HL-60/S4 treated with retinoic acid at 250 ng/mL for 4 days and 3 days (cell line): Measurements from ENCODE around the gene GRB7.
"Not testable (repeated sequence)": the region's sequence is repeated elsewhere in the genome, so short reads cannot be mapped to it uniquely, and the experiment has no call there.

ENCODE experiments used
- in situ Hi-C: fragments of 300-500 bp; cut with MboI; formaldehyde crosslinking; loops from 2 replicates; pipeline ENCODE4 v1.7.0; 2022; ENCODE audit warnings: low sequenced_read_pairs

GRB7 gene

GRCh38 chr17:39730095-39730921 is 7.4 kb upstream of the GRB7 start, which contains the start of gene MIEN1:
Gene MIEN1, minus strand, starts transcription at chr17:39730532. Its CDS starts 37 bp downstream, at chr17:39730495.
- in situ Hi-C loops = no loop called here

DNA sequence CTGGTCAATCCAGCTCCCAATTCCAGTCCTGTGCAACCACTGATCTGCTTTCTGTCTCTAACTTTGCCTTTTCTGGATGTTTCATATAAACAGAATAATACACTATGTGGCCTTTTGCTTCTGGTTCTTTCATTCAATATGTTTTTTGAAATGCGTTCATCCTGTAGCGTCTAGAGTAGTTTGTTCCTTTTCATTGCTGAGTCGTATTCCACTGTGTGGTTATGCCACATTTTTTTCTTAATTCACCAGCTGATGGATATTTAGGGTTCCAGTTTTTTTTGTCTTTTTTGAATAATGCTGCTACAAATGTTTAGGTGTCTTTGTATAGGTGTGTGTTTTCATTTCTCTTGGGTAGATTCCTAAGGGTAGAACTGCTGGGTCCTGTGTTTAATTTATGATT is 5.2 kb upstream of the GRB7 start:
- in situ Hi-C loops = no loop called here

DNA sequence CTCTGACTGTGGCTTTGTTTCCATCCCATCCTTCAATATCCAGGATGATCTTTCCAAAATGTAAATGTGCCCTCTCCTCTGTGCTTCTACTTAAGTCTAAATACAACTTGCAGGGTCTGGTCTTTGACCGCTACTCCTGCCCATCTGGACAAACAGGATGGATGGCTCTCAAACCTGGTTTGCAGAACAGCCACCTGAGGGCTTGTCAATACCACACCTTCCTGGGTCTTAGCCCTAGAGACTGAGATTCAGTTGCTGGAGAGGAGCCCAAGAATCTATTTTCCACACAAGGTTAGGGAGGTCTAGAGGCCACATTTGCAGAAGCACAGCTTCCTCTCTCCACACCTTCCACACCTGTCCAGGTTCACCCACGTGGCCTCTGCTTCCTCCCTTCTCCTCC is 1.9 kb upstream of the GRB7 start:
- in situ Hi-C loops = no loop called here

GRCh38 chr17:39736319-39737165 is 1.2 kb upstream of the GRB7 start:
- in situ Hi-C loops = no loop called here

- in situ Hi-C loops = no loop called here
Observed at GRCh38 chr17:39737206-39737759, 455 bp upstream of the GRB7 start.

DNA sequence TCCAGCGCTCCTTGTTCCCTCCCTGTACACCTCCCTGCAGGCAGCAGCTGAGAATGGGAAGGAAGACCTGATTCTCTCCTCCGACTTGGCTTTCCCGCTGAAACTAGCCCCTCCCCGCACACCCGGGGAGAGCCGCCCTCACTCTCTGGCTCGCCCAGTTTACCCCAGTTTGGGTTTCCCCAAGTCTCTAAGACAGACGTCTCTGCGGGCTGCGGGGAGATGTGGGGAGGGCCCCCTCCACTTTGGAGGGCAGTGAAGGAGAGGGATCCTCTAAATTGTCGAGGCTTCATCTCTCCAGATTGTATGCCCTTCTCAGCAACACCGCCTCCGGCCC is 797 bp downstream of the GRB7 start:
- in situ Hi-C loops = no loop called here

DNA sequence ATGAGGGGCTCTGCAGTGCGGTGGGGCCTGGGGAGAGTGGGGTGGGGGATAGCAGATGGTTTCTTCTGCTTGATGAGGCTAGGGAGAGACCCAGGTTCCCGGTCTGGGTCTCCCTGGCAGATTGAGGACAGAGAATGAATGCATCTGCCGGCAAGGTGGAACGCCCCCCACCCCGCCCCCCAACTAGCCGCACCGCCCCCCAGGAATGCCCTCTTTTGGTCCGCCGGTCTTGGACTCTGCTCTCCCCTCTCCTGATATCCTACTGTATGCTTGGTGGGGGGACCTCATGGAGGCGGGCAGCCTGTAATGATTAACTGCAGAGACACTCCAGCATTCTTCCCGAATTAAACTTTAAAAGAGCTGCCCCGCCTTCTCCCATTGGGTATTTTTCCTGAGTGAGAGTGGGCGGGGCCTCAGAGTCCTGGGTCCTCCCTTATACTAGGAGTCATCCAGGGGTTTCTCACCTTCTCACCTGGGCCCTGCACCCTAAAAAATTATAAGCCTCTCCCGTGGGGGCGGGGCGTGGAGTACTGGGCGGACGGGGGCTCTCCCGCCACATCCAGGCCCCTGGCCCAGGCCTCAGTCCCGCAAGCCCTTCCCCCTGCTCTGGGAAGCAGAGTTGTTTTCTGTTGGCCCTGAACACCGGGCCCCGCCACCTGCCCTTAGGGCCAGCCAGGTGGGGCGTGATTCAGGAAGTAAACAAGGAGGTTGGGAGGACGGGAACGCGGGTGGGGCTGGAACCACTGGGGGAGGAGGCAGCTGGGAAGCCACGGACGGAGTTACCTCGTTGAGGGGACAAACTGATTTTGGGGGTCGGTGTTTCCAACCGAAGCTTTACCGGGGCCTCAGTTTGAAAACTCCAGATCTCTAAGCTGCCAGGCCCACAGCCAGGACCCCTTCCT is 1.5 kb downstream of the GRB7 start:
- in situ Hi-C loops = no loop called here

DNA sequence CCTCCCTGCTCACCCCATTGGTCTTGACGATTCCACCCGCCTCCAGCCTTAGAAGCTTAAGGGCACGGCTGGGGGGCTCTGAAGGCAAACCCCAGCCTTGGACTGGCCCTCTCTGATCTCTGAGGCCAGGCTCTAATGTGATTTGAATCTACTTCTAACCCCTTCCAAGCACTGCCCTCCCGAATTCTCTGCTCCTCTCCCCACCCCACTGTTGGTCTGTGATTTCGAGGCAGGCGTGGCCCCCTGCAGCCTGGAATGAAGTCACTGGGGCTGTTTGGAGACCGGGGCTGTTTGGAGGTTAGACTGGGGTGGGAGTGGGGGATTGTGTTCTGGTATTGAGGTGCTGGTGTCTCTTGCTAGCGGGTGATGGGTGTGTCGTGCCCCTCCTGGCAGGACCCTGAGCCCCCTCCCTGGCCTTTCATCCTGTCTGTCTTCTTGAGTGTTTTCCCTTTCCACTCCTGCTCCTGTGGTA is 2.2 kb downstream of the GRB7 start:
- in situ Hi-C loops = no loop called here

- in situ Hi-C loops = no loop called here
Observed at GRCh38 chr17:39740357-39741111, 2.8 kb downstream of the GRB7 start.

DNA sequence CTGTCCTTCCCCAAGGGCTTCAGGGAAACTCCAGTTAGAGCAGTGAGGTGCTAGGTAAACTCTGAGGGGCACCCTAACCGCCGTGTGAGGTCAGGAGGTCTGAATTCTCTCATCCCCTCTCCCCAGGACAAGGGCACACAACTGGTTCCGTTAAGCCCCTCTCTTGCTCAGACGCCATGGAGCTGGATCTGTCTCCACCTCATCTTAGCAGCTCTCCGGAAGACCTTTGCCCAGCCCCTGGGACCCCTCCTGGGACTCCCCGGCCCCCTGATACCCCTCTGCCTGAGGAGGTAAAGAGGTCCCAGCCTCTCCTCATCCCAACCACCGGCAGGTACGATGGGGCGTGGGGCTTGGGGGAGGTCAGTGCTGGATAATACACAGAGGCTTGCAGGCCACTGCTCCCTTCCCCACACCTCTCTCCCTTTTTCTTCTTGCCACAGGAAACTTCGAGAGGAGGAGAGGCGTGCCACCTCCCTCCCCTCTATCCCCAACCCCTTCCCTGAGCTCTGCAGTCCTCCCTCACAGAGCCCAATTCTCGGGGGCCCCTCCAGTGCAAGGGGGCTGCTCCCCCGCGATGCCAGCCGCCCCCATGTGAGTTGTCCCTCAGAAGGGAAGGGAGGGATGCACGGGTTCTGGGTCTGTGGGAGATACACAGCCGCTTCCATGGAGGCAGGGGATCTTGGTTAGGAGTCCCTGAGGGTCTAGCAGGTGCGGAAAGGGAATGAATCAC is 4.6 kb downstream of the GRB7 start:
- in situ Hi-C loops = no loop called here

GRCh38 chr17:39742856-39743436 is 5.2 kb downstream of the GRB7 start:
- in situ Hi-C loops = no loop called here

DNA sequence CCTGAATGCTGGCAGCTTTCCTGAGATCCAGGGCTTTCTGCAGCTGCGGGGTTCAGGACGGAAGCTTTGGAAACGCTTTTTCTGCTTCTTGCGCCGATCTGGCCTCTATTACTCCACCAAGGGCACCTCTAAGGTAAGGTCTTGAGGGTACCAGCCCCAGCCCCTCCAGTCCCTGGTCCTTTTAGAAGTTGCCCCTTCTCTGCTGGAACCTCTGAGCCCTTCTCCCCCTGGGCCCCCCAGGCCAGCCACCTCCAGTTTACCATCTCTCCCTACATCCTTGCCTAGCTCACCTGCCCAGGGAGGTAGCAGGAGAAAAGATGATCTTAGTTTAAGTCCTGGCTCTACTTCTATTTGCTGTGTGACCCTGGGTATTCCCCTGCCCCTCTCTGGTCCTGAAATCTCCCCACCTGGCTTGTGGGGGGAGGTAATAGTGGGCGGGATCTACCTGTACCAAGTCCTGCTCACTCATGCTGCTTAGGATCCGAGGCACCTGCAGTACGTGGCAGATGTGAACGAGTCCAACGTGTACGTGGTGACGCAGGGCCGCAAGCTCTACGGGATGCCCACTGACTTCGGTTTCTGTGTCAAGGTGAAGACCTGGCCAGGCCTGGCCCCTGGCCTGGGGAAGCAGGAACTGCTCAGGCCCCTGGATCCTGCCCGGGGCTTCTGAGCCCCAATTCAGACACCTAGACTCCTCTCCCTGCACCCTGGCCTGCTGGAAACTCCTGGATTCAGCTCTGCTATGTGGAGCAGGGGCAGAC is 6.5 kb downstream of the GRB7 start:
- in situ Hi-C loops = no loop called here

DNA sequence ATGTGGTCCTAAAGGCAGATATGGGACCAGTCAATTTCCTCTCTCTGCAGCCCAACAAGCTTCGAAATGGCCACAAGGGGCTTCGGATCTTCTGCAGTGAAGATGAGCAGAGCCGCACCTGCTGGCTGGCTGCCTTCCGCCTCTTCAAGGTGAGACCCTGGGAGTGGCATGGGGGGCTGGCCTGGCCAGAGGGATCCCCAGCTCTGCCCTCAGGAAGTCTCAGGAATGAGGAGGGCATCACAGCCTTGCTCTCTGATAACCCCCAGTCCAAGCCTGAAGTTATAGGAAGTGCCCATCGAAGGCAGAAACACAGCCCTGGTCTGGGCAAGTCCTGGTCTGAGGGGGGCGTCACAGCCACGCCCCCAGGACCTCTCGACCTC is 7.1 kb downstream of the GRB7 start:
- in situ Hi-C loops = no loop called here

DNA sequence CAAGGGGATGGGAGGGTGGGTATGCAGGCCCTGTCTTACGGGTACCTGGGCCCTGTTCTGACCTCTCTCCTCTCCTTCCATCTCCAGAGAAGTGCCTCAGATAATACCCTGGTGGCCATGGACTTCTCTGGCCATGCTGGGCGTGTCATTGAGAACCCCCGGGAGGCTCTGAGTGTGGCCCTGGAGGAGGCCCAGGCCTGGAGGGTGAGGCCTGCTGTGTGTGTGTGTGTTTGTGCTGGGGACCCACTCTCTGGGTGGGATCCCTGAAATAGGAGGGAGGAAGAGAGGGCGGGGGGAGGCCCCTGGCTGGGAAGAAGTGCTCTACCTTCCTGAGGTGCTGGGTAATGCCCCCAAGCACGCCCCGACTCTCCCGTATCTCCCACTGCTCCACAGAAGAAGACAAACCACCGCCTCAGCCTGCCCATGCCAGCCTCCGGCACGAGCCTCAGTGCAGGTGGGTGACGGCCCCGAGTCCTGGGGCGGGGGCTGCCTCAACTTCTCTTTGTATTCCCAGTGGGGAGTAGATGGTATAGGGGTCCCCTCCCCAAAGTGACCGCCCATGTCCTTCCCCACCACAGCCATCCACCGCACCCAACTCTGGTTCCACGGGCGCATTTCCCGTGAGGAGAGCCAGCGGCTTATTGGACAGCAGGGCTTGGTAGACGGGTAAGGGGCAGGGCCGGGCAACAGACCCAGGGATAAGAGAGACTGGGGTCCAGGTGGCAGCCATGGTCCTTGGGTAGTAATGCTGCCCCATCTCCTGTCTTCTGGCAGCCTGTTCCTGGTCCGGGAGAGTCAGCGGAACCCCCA is 7.8 kb downstream of the GRB7 start:
- in situ Hi-C loops = no loop called here

DNA sequence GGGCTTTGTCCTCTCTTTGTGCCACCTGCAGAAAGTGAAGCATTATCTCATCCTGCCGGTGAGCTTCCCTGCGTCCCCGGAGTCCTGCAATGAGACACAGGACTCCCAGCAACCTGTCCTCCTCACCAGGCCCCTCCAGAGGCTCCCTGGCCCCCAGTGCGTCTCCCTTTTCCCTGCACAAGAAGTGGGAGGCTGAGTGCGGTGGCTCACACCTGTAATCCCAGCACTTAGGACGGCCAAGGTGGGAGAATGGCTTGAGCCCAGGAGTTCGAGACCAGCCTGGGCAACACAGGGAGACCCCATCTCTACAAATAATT is 8.4 kb downstream of the GRB7 start:
- in situ Hi-C loops = no loop called here

GRCh38 chr17:39747745-39748144 is 10.0 kb downstream of the GRB7 start:
- in situ Hi-C loops = no loop called here

GRCh38 chr17:39748444-39749034 is 10.8 kb downstream of the GRB7 start:
- in situ Hi-C loops = not testable (repeated sequence)
